Rectal smooth muscle tissue (tissue), 1 donor: ENCODE data around the gene SENP2.
"Not testable (repeated sequence)": the region's sequence is repeated elsewhere in the genome, so short reads cannot be mapped to it uniquely, and the experiment has no call there.

Source experiments
- H3K27ac ChIP-seq: one replicate; pipeline ENCODE4 v1.7.0; 2013; ENCODE audit warnings: low read depth, low read length, inconsistent platforms
- H3K27me3 ChIP-seq: one replicate; pipeline ENCODE4 v1.7.0; 2013; ENCODE audit warnings: low read length; ENCODE audit not compliant: control insufficient read depth, insufficient read depth
- H3K36me3 ChIP-seq: one replicate; pipeline ENCODE4 v1.7.0; 2013; ENCODE audit warnings: low read length; ENCODE audit not compliant: control insufficient read depth, insufficient read depth
- H3K4me1 ChIP-seq: one replicate; pipeline ENCODE4 v1.7.0; 2013; ENCODE audit warnings: low read length; ENCODE audit not compliant: control insufficient read depth, insufficient read depth
- H3K4me3 ChIP-seq: one replicate; pipeline ENCODE4 v1.7.0; 2013; ENCODE audit warnings: low read length
- H3K9ac ChIP-seq: one replicate; pipeline ENCODE4 v1.7.0; 2013; ENCODE audit warnings: low read length

SENP2 gene

GRCh38 chr3:185605566-185605965 lies 19.5 kb downstream of the SENP2 start:
- no peak overlapping the region for H3K27ac ChIP-seq
- no peaks in the 10 kb centered on the region for H3K27me3 ChIP-seq
- peaks cover 16% of the 10 kb centered on the region for H3K36me3 ChIP-seq
- no peaks in the 10 kb centered on the region for H3K4me1 ChIP-seq
- H3K9ac ChIP-seq: no peak overlapping the region
- no peak overlapping the region for H3K4me3 ChIP-seq

GRCh38 chr3:185606196-185606595 lies 20.1 kb downstream of the SENP2 start:
- Histone ChIP-seq H3K9ac (no peak overlapping the region), H3K4me3 (no peak overlapping the region), H3K36me3 (peaks cover 12% of the 10 kb centered on the region), H3K27me3 (no peaks in the 10 kb centered on the region), H3K27ac (no peak overlapping the region), H3K4me1 (no peaks in the 10 kb centered on the region)

- no peak overlapping the region for H3K4me3 ChIP-seq
- H3K4me1 ChIP-seq: no peaks in the 10 kb centered on the region
- H3K36me3 ChIP-seq: peaks cover 12% of the 10 kb centered on the region
- no peaks in the 10 kb centered on the region for H3K27me3 ChIP-seq
- H3K9ac ChIP-seq: no peak overlapping the region
- no peak overlapping the region for H3K27ac ChIP-seq
These were observed 26.9 kb downstream of the SENP2 start for GRCh38 chr3:185613016-185613415.

- no peak overlapping the region for H3K4me3 ChIP-seq
- H3K36me3 ChIP-seq: peaks cover 16% of the 10 kb centered on the region
- H3K27ac ChIP-seq: no peak overlapping the region
- no peak overlapping the region for H3K9ac ChIP-seq
- no peaks in the 10 kb centered on the region for H3K4me1 ChIP-seq
- no peaks in the 10 kb centered on the region for H3K27me3 ChIP-seq
These were observed 38.0 kb downstream of the SENP2 start for GRCh38 chr3:185623939-185624665.

- Histone ChIP-seq H3K9ac (no peak overlapping the region), H3K36me3 (peaks cover 18% of the 10 kb centered on the region), H3K4me3 (no peak overlapping the region), H3K4me1 (no peaks in the 10 kb centered on the region), H3K27ac (no peak overlapping the region), H3K27me3 (no peaks in the 10 kb centered on the region)
These were observed 39.7 kb downstream of the SENP2 start for GRCh38 chr3:185625784-185626183.

- Histone ChIP-seq H3K4me1 (no peaks in the 10 kb centered on the region), H3K36me3 (peaks cover 12% of the 10 kb centered on the region), H3K4me3 (no peak overlapping the region), H3K27ac (no peak overlapping the region), H3K9ac (no peak overlapping the region), H3K27me3 (no peaks in the 10 kb centered on the region)
These were observed 43.6 kb downstream of the SENP2 start for GRCh38 chr3:185629554-185630181.

GRCh38 chr3:185630182-185630622 lies 44.1 kb downstream of the SENP2 start:
- Histone ChIP-seq H3K27me3 (no peaks in the 10 kb centered on the region), H3K4me3 (no peak overlapping the region), H3K27ac (no peak overlapping the region), H3K4me1 (no peaks in the 10 kb centered on the region), H3K36me3 (peaks cover 12% of the 10 kb centered on the region), H3K9ac (no peak overlapping the region)

GRCh38 chr3:185631108-185631507 lies 45.0 kb downstream of the SENP2 start:
- Histone ChIP-seq H3K9ac (no peak overlapping the region), H3K27ac (no peak overlapping the region)

GRCh38 chr3:185631508-185632206 lies 45.6 kb downstream of the SENP2 start:
- no peak overlapping the region for H3K9ac ChIP-seq
- H3K4me1 ChIP-seq: no peaks in the 10 kb centered on the region
- peaks cover 2% of the 10 kb centered on the region for H3K36me3 ChIP-seq
- no peak overlapping the region for H3K4me3 ChIP-seq
- H3K27ac ChIP-seq: no peak overlapping the region
- no peaks in the 10 kb centered on the region for H3K27me3 ChIP-seq

More at GRCh38 chr3:185631108-185631507, 45.0 kb downstream of the SENP2 start:
- H3K36me3 ChIP-seq: peaks cover 4% of the 10 kb centered on the region
- no peaks in the 10 kb centered on the region for H3K4me1 ChIP-seq
- no peak overlapping the region for H3K4me3 ChIP-seq
- H3K27me3 ChIP-seq: no peaks in the 10 kb centered on the region

GRCh38 chr3:185632996-185633395 lies 46.9 kb downstream of the SENP2 start:
- Histone ChIP-seq H3K27ac (no peak overlapping the region), H3K9ac (no peak overlapping the region), H3K4me1 (no peaks in the 10 kb centered on the region), H3K36me3 (peaks cover 2% of the 10 kb centered on the region), H3K27me3 (no peaks in the 10 kb centered on the region), H3K4me3 (no peak overlapping the region)

GRCh38 chr3:185637388-185637787 lies 51.3 kb downstream of the SENP2 start:
- Histone ChIP-seq H3K27me3 (no peaks in the 10 kb centered on the region), H3K27ac (no peak overlapping the region), H3K4me1 (no peaks in the 10 kb centered on the region), H3K36me3 (no peaks in the 10 kb centered on the region), H3K9ac (no peak overlapping the region), H3K4me3 (no peak overlapping the region)

- not testable (repeated sequence) for H3K27me3 ChIP-seq, H3K4me3 ChIP-seq, H3K4me1 ChIP-seq, H3K27ac ChIP-seq, H3K36me3 ChIP-seq, H3K9ac ChIP-seq
These were observed 52.6 kb downstream of the SENP2 start for GRCh38 chr3:185638651-185639050.
